ENCODE results near the gene COA1. TPM values are rescaled to one million over a fixed set of nuclear protein-coding genes. Genes with fewer than 3 reads are reported as not detected.

The COA1 gene
- total RNA-seq, 1 donor from 2014 or later: 47.9 TPM

DNA sequence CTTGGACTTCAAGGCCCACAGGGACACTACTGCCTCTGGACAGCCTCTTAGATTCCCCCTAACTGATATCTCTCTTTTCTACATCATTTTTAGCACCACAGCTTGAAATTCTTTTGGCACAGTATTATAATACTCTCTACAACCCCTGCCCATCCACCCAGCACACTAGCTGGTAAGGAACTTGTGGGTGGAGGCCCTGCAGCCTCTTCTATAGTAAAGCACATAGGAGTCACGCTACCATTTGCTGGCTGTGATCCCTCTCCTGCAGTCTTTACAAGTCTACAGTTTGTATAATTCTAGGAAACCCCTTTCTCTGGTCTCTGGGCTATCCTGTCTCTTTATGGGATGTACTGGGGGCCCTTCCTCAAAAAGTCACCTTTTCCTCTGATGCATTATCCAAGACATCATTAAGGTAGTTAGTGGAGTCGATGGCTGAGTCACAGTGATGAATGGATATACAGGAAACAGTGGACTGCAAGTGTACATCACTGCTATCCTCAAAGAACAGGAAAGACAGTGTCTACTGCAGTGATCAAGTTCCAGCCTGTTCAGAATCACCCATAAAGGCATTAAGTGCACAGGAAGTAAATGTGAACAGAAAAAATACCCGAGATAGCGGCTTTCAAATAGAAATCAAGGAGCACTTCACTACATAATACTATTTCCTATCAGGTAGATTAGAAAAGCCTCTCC is 92.1 kb downstream of the COA1 start:
- Histone ChIP-seq H3K27ac (no peak overlapping the region), H3K4me3 (no peak overlapping the region), H3K36me3 (peaks cover 52% of the 10 kb centered on the region), H3K27me3 (no peaks in the 10 kb centered on the region), H3K9me3 (no peaks in the 10 kb centered on the region), H3K4me1 (peaks cover 27% of the 10 kb centered on the region)
- TF ChIP-seq, protein P1, sequence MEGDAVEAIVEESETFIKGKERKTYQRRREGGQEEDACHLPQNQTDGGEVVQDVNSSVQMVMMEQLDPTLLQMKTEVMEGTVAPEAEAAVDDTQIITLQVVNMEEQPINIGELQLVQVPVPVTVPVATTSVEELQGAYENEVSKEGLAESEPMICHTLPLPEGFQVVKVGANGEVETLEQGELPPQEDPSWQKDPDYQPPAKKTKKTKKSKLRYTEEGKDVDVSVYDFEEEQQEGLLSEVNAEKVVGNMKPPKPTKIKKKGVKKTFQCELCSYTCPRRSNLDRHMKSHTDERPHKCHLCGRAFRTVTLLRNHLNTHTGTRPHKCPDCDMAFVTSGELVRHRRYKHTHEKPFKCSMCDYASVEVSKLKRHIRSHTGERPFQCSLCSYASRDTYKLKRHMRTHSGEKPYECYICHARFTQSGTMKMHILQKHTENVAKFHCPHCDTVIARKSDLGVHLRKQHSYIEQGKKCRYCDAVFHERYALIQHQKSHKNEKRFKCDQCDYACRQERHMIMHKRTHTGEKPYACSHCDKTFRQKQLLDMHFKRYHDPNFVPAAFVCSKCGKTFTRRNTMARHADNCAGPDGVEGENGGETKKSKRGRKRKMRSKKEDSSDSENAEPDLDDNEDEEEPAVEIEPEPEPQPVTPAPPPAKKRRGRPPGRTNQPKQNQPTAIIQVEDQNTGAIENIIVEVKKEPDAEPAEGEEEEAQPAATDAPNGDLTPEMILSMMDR (IDR thresholded peaks at IDR 0.05): no peak
- ATAC-seq: no peak
- intact Hi-C loops (cut with DNase I): no loop called here
- DNase-seq: no peak

DNA sequence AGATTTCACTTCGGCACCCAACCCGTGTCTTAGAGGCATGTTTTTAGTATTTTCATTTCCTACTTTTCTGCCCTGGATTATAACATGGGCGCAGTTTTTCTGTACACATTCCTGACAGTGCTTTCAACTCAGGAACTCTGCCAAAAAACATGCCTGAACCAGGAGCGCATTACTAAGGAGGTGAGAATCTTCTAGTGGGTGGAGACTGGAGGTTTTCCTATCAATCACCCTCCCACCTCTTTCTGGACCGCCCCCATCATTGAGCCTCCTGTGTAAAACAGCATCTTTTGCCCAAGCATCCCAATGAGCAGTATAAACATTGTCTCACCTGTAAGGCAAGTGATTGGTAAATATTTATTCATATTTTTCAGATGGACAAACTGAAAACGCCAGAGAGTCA is 93.2 kb downstream of the COA1 start:
- Histone ChIP-seq H3K4me3 (no peak overlapping the region), H3K9me3 (no peaks in the 10 kb centered on the region), H3K27me3 (no peaks in the 10 kb centered on the region), H3K36me3 (peaks cover 54% of the 10 kb centered on the region), H3K27ac (no peak overlapping the region), H3K4me1 (peaks cover 27% of the 10 kb centered on the region)
- no peak for DNase-seq
- TF ChIP-seq, protein P1 (IDR thresholded peaks at IDR 0.05): no peak
- intact Hi-C loops (cut with DNase I): no loop called here
- ATAC-seq: peak; percentile 92

DNA sequence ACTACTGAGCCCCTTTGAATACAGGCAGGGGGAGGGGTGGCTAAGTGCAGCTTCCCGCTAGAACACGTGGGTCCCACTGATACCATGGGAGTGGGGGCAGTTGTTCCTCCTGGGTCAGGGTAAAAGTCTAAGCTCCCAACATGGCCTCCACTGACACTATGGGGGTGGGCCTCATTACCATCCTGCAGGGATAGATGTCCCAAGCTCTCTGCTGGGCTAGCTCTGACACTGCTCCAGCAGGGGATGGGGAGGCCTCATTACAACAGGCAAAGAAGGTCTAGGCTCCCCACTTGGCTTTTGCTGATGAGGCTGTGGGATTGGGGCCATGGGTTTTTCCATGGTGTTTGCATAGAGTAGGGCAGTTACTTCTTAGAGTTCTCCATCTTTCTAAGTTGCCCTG is 94.9 kb downstream of the COA1 start:
- H3K9me3 ChIP-seq: no peaks in the 10 kb centered on the region
- H3K4me1 ChIP-seq: peaks cover 13% of the 10 kb centered on the region
- ATAC-seq (no peak), DNase-seq (no peak)
- H3K4me3 ChIP-seq: no peak overlapping the region
- H3K27me3 ChIP-seq: no peaks in the 10 kb centered on the region
- TF ChIP-seq, protein P1 (IDR thresholded peaks at IDR 0.05): no peak
- intact Hi-C loops (cut with DNase I): no loop called here
- H3K36me3 ChIP-seq: peaks cover 63% of the 10 kb centered on the region
- no peak overlapping the region for H3K27ac ChIP-seq

DNA sequence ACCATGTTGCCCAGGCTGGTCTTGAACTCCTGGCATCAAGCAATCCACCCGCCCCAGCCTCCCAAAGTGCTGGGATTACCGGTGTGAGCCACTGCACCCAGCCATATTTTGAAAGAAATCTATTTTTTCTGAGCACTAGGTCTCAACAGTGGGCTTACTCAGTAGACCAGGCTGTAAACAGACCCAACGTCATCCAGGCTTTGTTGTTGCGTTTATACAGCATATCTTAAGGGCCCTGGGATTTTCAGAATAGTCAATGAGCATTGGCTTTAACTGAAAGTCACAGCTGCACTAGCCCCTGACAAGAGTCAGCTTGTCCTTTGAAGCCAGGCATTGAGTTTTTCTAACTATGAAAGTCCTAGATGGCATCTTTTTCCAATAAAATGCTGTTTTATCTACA is 96.6 kb downstream of the COA1 start:
- H3K4me3 ChIP-seq: no peak overlapping the region
- peaks cover 6% of the 10 kb centered on the region for H3K4me1 ChIP-seq
- H3K36me3 ChIP-seq: peaks cover 61% of the 10 kb centered on the region
- intact Hi-C loops (cut with DNase I): no loop called here
- H3K27ac ChIP-seq: no peak overlapping the region
- ATAC-seq: no peak
- no peaks in the 10 kb centered on the region for H3K9me3 ChIP-seq
- TF ChIP-seq, protein P1 (IDR thresholded peaks at IDR 0.05): no peak
- H3K27me3 ChIP-seq: no peaks in the 10 kb centered on the region
- no peak for DNase-seq

DNA sequence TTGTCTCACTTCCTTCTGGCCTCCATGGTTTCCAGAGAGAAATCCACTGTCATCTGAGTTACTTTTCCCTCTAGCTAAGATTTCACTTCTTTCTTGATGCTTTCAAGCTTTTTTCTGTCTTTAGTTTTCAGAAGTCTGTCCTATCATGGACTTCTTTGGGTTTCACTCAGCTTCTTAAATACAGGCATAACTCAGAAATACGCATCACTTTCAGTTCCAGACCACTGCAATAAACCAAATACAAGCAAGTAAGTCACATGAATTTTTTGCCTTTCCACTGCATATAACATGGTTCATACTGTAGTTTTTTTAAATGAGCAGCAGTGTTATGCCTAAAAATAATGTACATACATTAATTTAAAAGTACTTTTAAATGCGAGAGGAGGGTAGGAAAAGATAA is 97.8 kb downstream of the COA1 start:
- TF ChIP-seq, protein P1 (IDR thresholded peaks at IDR 0.05): no peak
- ATAC-seq: no peak
- Histone ChIP-seq H3K9me3 (no peaks in the 10 kb centered on the region), H3K4me1 (no peaks in the 10 kb centered on the region), H3K27ac (no peak overlapping the region), H3K36me3 (peaks cover 61% of the 10 kb centered on the region), H3K27me3 (no peaks in the 10 kb centered on the region), H3K4me3 (no peak overlapping the region)
- DNase-seq: no peak
- intact Hi-C loops (cut with DNase I): no loop called here

DNA sequence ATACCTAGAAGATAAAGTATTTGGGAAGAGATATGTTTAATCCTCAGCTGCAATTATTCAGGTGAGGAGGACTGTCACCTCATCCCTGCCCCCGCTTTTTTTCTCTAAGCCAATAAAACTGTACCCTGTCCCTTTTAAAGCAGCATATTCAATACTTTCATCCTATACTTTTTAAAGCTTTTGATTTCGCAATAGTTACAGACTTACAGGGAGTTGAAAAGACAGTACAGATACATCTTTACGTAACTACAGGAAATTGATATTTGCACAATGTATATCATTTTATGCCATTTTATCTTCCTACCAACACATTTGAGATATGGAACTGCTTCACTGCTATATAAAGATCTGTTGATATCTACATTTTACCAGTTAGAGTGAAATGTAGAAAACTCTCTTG is 98.8 kb downstream of the COA1 start:
- H3K4me3 ChIP-seq: no peak overlapping the region
- no peaks in the 10 kb centered on the region for H3K4me1 ChIP-seq
- no peaks in the 10 kb centered on the region for H3K27me3 ChIP-seq
- H3K27ac ChIP-seq: no peak overlapping the region
- intact Hi-C loops (cut with DNase I): no loop called here
- peaks cover 62% of the 10 kb centered on the region for H3K36me3 ChIP-seq
- TF ChIP-seq, protein P1 (IDR thresholded peaks at IDR 0.05): no peak
- no peak for DNase-seq
- ATAC-seq: no peak
- H3K9me3 ChIP-seq: no peaks in the 10 kb centered on the region
